Pons (tissue), 1 donor: ENCODE results near the gene OSER1.
"Not testable (repeated sequence)": the region's sequence is repeated elsewhere in the genome, so short reads cannot be mapped to it uniquely, and the experiment has no call there.

Experiments
- DNase-seq: peaks from one replicate; pipeline ENCODE4 v3.0.0-alpha.2; 2016; ENCODE audit warnings: low spot score

The OSER1 gene

DNA sequence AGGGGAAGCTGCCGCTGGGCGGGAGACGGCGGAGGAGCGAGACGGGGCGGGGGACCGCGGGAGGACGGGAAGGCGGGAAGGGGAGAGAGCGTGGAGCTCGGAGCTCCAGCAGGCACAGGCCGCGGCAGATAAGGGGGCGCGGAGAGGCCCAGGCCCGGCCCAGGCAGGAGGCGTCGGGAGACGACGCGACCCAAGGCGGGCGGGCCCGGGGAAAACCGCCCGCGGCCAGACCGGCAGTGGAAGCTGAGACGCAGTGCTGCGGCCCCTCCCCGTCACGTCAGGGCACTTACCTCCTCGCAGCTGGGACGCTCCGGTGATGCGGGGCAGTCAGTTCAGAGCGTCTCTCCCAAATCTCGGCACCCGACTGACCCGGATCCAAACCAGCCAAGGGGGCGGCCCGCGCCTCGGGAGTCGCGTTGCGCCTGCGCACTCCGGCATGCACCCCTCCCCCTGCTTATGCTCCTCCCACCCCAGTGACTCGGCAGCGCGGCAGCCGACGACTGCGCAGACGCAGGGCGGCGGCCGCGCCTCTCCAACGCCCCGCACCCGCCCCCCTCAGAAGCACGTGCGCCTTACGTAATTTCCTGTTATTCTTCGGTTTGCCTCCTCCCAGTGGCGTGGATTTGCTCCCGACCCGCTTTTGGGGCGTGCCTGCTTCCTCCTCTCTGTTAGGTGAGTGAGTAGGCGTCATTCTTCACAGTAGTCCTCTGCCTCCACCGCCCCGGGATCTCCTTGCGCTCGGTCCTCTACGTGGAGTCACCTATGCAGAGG is at the start of gene OSER1:
OSER1 (minus strand) TSS at position 366 of the 771 bp plus-strand sequence. CDS start 3,814 bp downstream, outside the sequence.
- peak; percentile 97 for DNase-seq

- no peak for DNase-seq
These were observed 47.8 kb upstream of the OSER1 start for GRCh38 chr20:44258226-44258890.

DNA sequence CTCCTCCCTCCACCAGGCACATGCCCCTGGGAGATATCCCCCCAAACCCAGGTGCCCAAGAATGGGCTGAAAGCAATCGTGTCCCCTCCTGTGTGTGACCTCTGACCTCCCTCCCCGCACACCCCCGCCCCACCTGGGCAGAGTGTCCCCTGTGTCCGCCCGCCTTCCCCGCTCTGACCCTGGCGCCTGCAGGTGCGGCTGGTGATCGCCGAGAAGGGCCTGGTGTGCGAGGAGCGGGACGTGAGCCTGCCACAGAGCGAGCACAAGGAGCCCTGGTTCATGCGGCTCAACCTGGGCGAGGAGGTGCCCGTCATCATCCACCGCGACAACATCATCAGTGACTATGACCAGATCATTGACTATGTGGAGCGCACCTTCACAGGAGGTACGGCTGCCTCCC is 46.4 kb upstream of the OSER1 start:
- DNase-seq: no peak

DNA sequence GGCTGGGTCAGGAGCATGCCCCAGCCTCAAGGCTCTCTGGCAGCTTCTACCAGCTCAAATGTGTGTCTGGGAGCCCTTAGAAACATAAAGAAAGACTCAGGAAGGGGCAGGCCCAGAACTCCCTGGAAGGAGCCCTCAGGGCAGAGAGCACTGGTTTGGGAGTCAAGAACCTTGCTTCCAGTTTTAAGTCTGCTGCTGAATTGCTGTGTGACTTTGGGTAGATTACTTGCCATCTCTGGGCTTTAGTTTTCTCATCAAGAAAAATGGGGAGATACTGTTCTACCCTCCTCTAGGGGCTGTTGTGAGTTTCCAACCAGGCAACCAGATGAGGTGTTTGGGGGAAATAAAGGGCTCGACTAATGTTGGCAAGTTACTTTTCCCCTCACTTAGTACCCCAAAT is 45.4 kb upstream of the OSER1 start:
- no peak for DNase-seq

- DNase-seq: no peak
These were observed 43.5 kb upstream of the OSER1 start for GRCh38 chr20:44254073-44254472.

- DNase-seq: no peak
These were observed 43.0 kb upstream of the OSER1 start for GRCh38 chr20:44253528-44253927.

GRCh38 chr20:44251284-44251683 is 40.7 kb upstream of the OSER1 start:
- DNase-seq: no peak

GRCh38 chr20:44248410-44248759 is 37.8 kb upstream of the OSER1 start:
- DNase-seq: no peak

GRCh38 chr20:44247586-44248409 is 37.2 kb upstream of the OSER1 start:
- no peak for DNase-seq

DNA sequence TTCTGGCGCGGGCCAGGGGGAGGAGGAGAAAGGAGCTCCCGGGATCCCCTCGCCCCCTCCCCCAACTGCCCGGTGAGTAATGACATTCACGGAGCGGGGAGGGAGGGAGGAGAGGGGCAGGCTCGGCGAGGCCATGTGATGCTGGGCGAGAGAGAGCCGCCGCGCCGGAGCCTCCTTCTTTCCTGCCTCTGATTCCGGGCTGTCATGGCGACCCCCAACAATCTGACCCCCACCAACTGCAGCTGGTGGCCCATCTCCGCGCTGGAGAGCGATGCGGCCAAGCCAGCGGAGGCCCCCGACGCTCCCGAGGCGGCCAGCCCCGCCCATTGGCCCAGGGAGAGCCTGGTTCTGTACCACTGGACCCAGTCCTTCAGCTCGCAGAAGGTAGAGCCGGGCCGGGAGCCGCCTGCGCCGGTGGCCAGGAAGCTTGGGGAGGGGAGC is 36.6 kb upstream of the OSER1 start, which contains the start of gene GDAP1L1:
GDAP1L1 (plus strand) TSS at position 178 of the 441 bp plus-strand sequence; CDS start at position 205, 27 bp downstream.
- DNase-seq: no peak

DNA sequence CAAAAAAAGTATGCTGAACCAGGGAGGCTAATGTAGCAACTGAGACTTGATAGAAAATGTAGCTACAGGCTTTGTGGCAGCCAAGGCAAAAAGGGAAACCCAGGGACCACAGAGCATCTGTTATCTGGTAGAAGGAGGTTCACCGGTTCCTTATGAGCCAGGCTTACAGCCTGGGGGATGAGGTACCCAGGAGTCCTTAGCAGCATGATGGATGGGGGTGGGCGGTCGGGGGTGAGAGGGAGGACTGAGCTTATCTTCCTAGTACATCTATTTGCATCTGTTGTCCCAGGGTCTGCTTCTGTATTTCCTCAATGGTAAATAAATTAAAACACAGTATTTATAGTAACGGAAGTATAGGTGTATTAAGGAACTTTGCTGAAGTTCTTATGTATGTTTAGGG is 35.4 kb upstream of the OSER1 start:
- DNase-seq: no peak

DNA sequence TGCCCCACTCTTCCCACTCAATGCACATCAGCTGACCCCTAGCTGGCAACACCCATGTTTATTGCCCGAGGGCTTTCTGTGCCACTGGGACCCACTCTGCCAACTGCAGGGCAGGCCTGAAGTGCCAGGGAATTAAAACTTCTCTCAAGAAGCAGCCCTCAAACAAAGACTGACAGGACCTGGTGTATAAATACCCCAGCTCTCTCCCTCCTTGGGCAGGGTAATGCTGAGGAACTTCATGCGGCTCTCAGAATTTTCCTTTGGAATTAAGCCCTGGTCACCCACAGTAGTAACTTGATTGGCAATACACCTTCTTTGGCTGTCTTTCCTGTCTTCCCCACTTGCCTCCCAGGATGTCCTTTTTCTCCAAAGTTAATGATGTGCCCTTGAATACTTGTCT is 31.2 kb upstream of the OSER1 start:
- DNase-seq: no peak

DNA sequence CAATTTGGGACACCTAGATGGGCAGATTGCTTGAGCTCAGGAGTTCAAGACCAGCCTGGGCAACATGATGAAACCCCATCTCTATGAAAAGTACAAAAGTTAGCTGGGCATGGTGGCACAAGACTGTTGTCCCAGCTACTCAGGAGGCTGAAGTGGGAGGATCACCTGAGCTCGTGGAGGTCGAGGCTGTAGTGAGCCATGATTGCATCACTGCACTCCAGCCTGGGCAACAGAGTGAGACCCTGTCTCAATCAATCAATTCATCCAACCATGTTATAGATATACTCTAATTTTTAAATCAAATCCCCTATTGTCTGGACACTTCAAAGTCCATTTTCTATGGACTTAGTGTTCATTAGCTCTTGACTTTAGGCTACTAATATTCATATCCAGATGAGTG is 26.3 kb upstream of the OSER1 start:
- DNase-seq: not testable (repeated sequence)

GRCh38 chr20:44235702-44236101 is 25.1 kb upstream of the OSER1 start:
- DNase-seq: no peak

GRCh38 chr20:44234566-44235317 is 24.2 kb upstream of the OSER1 start:
- no peak for DNase-seq

DNA sequence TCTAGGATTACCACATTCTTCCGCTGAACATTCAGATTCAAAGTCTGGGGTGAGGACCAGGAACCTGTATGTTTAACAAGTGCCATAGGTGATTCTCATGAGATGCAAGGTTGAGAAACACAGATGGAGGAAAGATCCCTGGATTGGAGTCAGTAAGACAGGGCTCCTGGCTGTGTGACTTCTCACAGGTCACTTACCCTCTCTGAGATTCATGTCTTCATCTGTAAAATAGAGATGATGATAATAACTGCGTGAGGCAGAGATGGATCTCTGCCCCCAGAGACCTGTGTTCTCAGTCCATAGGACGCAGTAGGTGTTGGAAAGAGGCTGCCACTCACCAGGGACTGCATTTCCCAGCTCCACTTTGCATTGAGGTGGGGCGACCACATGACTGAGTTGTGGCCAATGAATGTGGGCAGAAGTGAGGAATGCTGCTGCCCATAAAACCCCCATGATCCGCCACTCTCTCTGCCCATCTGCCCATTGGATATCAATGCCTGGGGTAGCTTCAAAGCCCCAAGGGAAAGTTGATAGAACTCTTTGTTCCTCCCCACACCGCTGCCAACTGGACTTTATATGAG is 23.0 kb upstream of the OSER1 start:
- DNase-seq: no peak

DNA sequence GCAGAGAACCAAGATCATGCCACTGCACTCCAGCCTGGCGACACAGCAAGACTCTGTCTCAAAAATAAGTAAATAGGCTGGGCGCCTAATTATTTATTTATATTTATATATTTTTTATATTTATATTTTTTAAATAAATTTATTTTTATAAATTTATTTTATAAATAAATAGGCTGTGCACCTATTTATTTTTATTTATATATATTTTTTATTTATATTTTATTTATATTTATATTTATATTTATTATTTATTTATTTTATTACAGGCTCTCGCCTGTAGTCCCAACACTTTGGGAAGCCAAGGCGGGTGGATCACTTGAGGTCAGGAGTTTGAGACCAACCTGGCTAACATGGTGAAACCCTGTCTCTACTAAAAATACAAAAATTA is 21.9 kb upstream of the OSER1 start:
- not testable (repeated sequence) for DNase-seq

- DNase-seq: no peak
These were observed 21.3 kb upstream of the OSER1 start for GRCh38 chr20:44231713-44232468.

- DNase-seq: no peak
These were observed 20.6 kb upstream of the OSER1 start for GRCh38 chr20:44231193-44231592.

DNA sequence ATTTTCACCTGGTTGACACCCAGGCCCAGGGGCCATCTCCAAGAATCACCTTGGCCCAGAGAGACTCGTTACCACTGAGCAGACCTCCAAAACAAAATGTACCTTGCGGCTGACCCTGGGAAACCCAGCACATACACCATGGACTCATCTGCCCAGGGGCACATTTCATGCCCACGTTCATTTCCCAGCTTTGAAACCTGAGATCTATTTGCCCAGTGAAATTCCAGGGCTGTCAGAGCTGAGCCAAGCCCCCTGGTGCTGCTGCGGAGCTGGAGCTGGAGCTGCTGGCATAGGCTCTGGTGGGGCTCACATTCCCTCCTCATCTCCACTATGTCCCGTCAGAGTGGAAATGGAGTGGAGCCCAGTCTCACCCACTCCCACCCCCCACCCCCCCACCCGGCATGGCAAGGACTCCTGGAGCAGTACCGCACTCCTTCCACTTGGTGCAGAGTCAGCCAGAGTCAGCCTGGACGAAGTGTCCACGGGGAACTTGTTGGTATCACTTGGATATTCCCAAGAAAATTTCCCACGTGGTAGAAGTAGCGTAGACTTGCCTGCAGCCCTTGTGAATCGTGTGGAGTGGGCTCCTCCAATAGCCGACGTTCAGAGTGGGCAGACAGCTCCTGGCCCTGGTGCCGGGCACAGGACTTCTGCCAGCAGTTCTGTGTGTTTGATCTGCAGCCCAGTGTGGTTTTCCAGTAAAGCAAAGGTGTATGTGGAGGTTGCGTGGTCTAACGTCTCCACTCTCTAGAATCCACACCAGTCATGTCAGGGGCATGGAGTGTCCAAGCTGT is 18.1 kb upstream of the OSER1 start:
- no peak for DNase-seq
